ENCODE measurements around the gene ZNF862. TPM values are rescaled to one million over a fixed set of nuclear protein-coding genes. Genes with fewer than 3 reads are reported as not detected.

The ZNF862 gene
- total RNA-seq, 2 experiments from 2014 or later, result 18.1 to 21.4 TPM

GRCh38 chr7:149865437-149865836 is 27.3 kb downstream of the ZNF862 start:
- POLR2A ChIA-PET, result interaction anchor here (1.5 kb wide), 1 partner anchor 27 kb away, joined by 5 read pairs; the partner anchor contains the start of gene ZNF862
- intact Hi-C loops (cut with micrococcal nuclease), result no loop called here
- H3K27ac Mint-ChIP-seq, result peak overlapping the region; percentile 94
- no peaks in the 10 kb centered on the region for H3K27me3 Mint-ChIP-seq
- H3K4me1 Mint-ChIP-seq (ENCODE audit: low read depth), result peaks cover 70% of the 10 kb centered on the region
- H3K36me3 Mint-ChIP-seq, result peaks cover 21% of the 10 kb centered on the region
- DNase-seq, result peak; percentile 78
- CTCF ChIA-PET, result interaction anchor here (1.1 to 1.9 kb wide), 3 partner anchors 11 to 26 kb away, joined by 5 to 6 read pairs (median 5); no protein-coding TSS in a partner anchor
- no peaks in the 10 kb centered on the region for H3K9me3 Mint-ChIP-seq
- no peak overlapping the region for H3K4me3 Mint-ChIP-seq

GRCh38 chr7:149866139-149866778 is 28.1 kb downstream of the ZNF862 start:
- Mint-ChIP-seq H3K4me1 (ENCODE audit: low read depth) (peaks cover 78% of the 10 kb centered on the region), H3K4me3 (no peak overlapping the region), H3K9me3 (no peaks in the 10 kb centered on the region), H3K36me3 (peaks cover 18% of the 10 kb centered on the region), H3K27ac (peak overlapping the region; percentile 94), H3K27me3 (no peaks in the 10 kb centered on the region)
- intact Hi-C loops (cut with micrococcal nuclease), result no loop called here
- POLR2A ChIA-PET, result interaction anchor here (1.5 kb wide), 1 partner anchor 28 kb away, joined by 5 read pairs; the partner anchor contains the start of gene ZNF862
- CTCF ChIA-PET, result interaction anchor here (1.5 to 1.9 kb wide), 2 partner anchors 18 to 27 kb away, joined by 5 to 6 read pairs; no protein-coding TSS in a partner anchor
- DNase-seq, result no peak

- ChIA-PET POLR2A (no interaction called here), CTCF (interaction anchor here (1.2 to 2.7 kb wide), 2 partner anchors 16 to 28 kb away, joined by 6 to 11 read pairs; partner anchors contain the start of gene ZNF862)
- Mint-ChIP-seq H3K27me3 (no peaks in the 10 kb centered on the region), H3K4me3 (no peak overlapping the region), H3K36me3 (peaks cover 13% of the 10 kb centered on the region), H3K4me1 (ENCODE audit: low read depth) (peaks cover 85% of the 10 kb centered on the region), H3K27ac (peak overlapping the region; percentile 94), H3K9me3 (no peaks in the 10 kb centered on the region)
- intact Hi-C loops (cut with micrococcal nuclease), result no loop called here
- DNase-seq, result no peak
Observed at GRCh38 chr7:149866779-149867447, 28.7 kb downstream of the ZNF862 start.

- Mint-ChIP-seq H3K4me3 (no peak overlapping the region), H3K27me3 (no peaks in the 10 kb centered on the region), H3K4me1 (ENCODE audit: low read depth) (peaks cover 90% of the 10 kb centered on the region), H3K9me3 (no peaks in the 10 kb centered on the region), H3K36me3 (peaks cover 13% of the 10 kb centered on the region), H3K27ac (peak overlapping the region; percentile 94)
- ChIA-PET CTCF (interaction anchor here (1.2 to 2.7 kb wide), 2 partner anchors 15 to 29 kb away, joined by 6 to 11 read pairs; partner anchors contain the start of gene ZNF862), POLR2A (no interaction called here)
- no peak for DNase-seq
- intact Hi-C loops (cut with micrococcal nuclease), result no loop called here
Observed at GRCh38 chr7:149867762-149868622, 29.8 kb downstream of the ZNF862 start.

GRCh38 chr7:149868623-149869290 is 30.6 kb downstream of the ZNF862 start:
- ChIA-PET POLR2A (no interaction called here), CTCF (interaction anchor here (1.3 to 2.7 kb wide), 2 partner anchors 15 to 30 kb away, joined by 5 to 11 read pairs; partner anchors contain the start of gene ZNF862)
- H3K27me3 Mint-ChIP-seq, result no peaks in the 10 kb centered on the region
- intact Hi-C loops (cut with micrococcal nuclease), result no loop called here
- H3K27ac Mint-ChIP-seq, result peak overlapping the region; percentile 94
- H3K9me3 Mint-ChIP-seq, result no peaks in the 10 kb centered on the region
- no peak for DNase-seq
- peaks cover 88% of the 10 kb centered on the region for H3K4me1 Mint-ChIP-seq (ENCODE audit: low read depth)
- peaks cover 13% of the 10 kb centered on the region for H3K36me3 Mint-ChIP-seq
- no peak overlapping the region for H3K4me3 Mint-ChIP-seq

- no peaks in the 10 kb centered on the region for H3K9me3 Mint-ChIP-seq
- CTCF ChIA-PET, result interaction anchor here (0.9 to 2.7 kb wide), 4 partner anchors 14 to 207 kb away, joined by 4 to 11 read pairs (median 4); partner anchors contain the start of gene ZNF862
- peak overlapping the region; percentile 94 for H3K27ac Mint-ChIP-seq
- peaks cover 13% of the 10 kb centered on the region for H3K36me3 Mint-ChIP-seq
- intact Hi-C loops (cut with micrococcal nuclease), result no loop called here
- no peak overlapping the region for H3K4me3 Mint-ChIP-seq
- H3K4me1 Mint-ChIP-seq (ENCODE audit: low read depth), result peaks cover 84% of the 10 kb centered on the region
- no peaks in the 10 kb centered on the region for H3K27me3 Mint-ChIP-seq
- no peak for DNase-seq
- POLR2A ChIA-PET, result interaction anchor here (1.0 kb wide), 1 partner anchor 29 kb away, joined by 3 read pairs; no protein-coding TSS in a partner anchor
Observed at GRCh38 chr7:149869291-149869650, 31.1 kb downstream of the ZNF862 start.

GRCh38 chr7:149869867-149870266 is 31.7 kb downstream of the ZNF862 start:
- H3K27me3 Mint-ChIP-seq, result no peaks in the 10 kb centered on the region
- H3K36me3 Mint-ChIP-seq, result peaks cover 11% of the 10 kb centered on the region
- ChIA-PET CTCF (interaction anchor here (0.6 to 2.8 kb wide), 7 partner anchors 8 to 736 kb away, joined by 3 to 13 read pairs (median 4); partner anchors contain the start of gene ZNF862), POLR2A (interaction anchor here (1.0 kb wide), 1 partner anchor 30 kb away, joined by 3 read pairs; no protein-coding TSS in a partner anchor)
- DNase-seq, result peak; percentile 61
- H3K4me1 Mint-ChIP-seq (ENCODE audit: low read depth), result peaks cover 83% of the 10 kb centered on the region
- no peaks in the 10 kb centered on the region for H3K9me3 Mint-ChIP-seq
- H3K27ac Mint-ChIP-seq, result peak overlapping the region; percentile 91
- peak overlapping the region; percentile 38 for H3K4me3 Mint-ChIP-seq
- intact Hi-C loops (cut with micrococcal nuclease), result loop anchor here (5.0 to 10.0 kb wide), 4 partner anchors 177 to 725 kb away; partner anchors contain the start of genes ACTR3C, LRRC61 and ZNF398

- Mint-ChIP-seq H3K36me3 (peaks cover 8% of the 10 kb centered on the region), H3K9me3 (no peaks in the 10 kb centered on the region), H3K27ac (peak overlapping the region; percentile 91), H3K4me1 (ENCODE audit: low read depth) (peaks cover 83% of the 10 kb centered on the region), H3K27me3 (no peaks in the 10 kb centered on the region), H3K4me3 (peak overlapping the region; percentile 18)
- no peak for DNase-seq
- ChIA-PET POLR2A (interaction anchor here (1.0 to 1.7 kb wide), 2 partner anchors 16 to 30 kb away, joined by 3 to 4 read pairs; no protein-coding TSS in a partner anchor), CTCF (interaction anchor here (0.6 to 2.8 kb wide), 6 partner anchors 9 to 735 kb away, joined by 3 to 13 read pairs (median 4); no protein-coding TSS in a partner anchor)
- intact Hi-C loops (cut with micrococcal nuclease), result loop anchor here (5.0 to 10.0 kb wide), 4 partner anchors 177 to 725 kb away; partner anchors contain the start of genes ACTR3C, LRRC61 and ZNF398
Observed at GRCh38 chr7:149870274-149870673, 32.1 kb downstream of the ZNF862 start.

- Mint-ChIP-seq H3K36me3 (peaks cover 8% of the 10 kb centered on the region), H3K27ac (peak overlapping the region; percentile 91), H3K4me3 (no peak overlapping the region), H3K27me3 (no peaks in the 10 kb centered on the region), H3K9me3 (no peaks in the 10 kb centered on the region), H3K4me1 (ENCODE audit: low read depth) (peaks cover 83% of the 10 kb centered on the region)
- POLR2A ChIA-PET, result interaction anchor here (0.7 to 1.9 kb wide), 3 partner anchors 13 to 32 kb away, joined by 4 to 11 read pairs (median 4); partner anchors contain the start of gene ZNF862
- CTCF ChIA-PET, result interaction anchor here (1.2 to 2.8 kb wide), 4 partner anchors 9 to 129 kb away, joined by 4 to 13 read pairs (median 8); partner anchors contain the start of gene ZNF862
- intact Hi-C loops (cut with micrococcal nuclease), result loop anchor here (5.0 to 10.0 kb wide), 4 partner anchors 176 to 726 kb away; partner anchors contain the start of genes ACTR3C, LRRC61 and ZNF398
- DNase-seq, result no peak
Observed at GRCh38 chr7:149870701-149871483, 32.7 kb downstream of the ZNF862 start.

GRCh38 chr7:149871576-149871975 is 33.4 kb downstream of the ZNF862 start:
- Mint-ChIP-seq H3K9me3 (no peaks in the 10 kb centered on the region), H3K4me1 (ENCODE audit: low read depth) (peaks cover 78% of the 10 kb centered on the region), H3K36me3 (peaks cover 10% of the 10 kb centered on the region), H3K27me3 (no peaks in the 10 kb centered on the region), H3K4me3 (peak overlapping the region; percentile 24), H3K27ac (peak overlapping the region; percentile 62)
- intact Hi-C loops (cut with micrococcal nuclease), result loop anchor here (5.0 to 10.0 kb wide), 4 partner anchors 176 to 727 kb away; partner anchors contain the start of genes ACTR3C, LRRC61 and ZNF398
- CTCF ChIA-PET, result interaction anchor here (0.6 to 2.8 kb wide), 5 partner anchors 10 to 1249 kb away, joined by 3 to 13 read pairs (median 7); partner anchors contain the start of gene ZNF862
- POLR2A ChIA-PET, result interaction anchor here (0.7 to 1.9 kb wide), 3 partner anchors 12 to 33 kb away, joined by 4 to 11 read pairs (median 4); partner anchors contain the start of gene ZNF862
- DNase-seq, result no peak

All from activated CD4-positive, alpha-beta memory T cell treated with anti-CD3 and anti-CD28 coated beads for 36 hours (primary cell).